Keratinocyte (primary cell): ENCODE results near the gene FUCA2.

Experiments used
- EZH2 ChIP-seq: IDR thresholded peaks from one replicate; pipeline ENCODE4 v1.6.1; 2012; ENCODE audit warnings: inconsistent platforms, mild to moderate bottlenecking, low read length, moderate library complexity
- TF ChIP-seq, protein P1 (sequence below), 3 experiments: IDR thresholded peaks in 1 of 3; conservative IDR thresholded peaks in 1 of 3; optimal IDR thresholded peaks in 1 of 3; 2 replicates in 2 of 3; 3 replicates in 1 of 3; pipeline versions ENCODE3 to v1.5.1; 2011; ENCODE audit warnings: low read length in 3 of 3, mild to moderate bottlenecking in 3 of 3, moderate library complexity in 2 of 3, control low read depth in 1 of 3, inconsistent platforms in 1 of 3; ENCODE audit not compliant: insufficient read depth in 2 of 3; ENCODE audit errors: extremely low read depth in 1 of 3

DNA sequence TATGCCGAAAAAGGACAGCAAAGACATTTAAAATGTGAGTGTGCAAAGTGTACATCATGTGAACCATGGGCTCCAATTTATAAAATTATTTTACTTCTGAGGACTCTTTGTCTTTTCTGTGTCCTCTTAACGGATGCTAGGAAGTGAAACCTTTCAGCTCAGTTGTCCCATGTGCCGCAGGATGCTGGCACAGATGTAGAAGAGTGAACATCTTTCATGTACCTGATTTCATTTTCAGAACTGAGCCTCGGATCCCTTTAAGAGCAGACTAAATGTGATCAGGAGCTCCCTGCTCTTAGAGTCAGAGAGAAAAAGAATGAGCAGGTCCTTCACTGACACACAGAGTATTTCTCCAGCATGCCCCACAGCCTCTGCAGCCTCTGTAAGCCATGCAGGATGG is 27.6 kb upstream of the FUCA2 start:
- TF ChIP-seq, protein P1, sequence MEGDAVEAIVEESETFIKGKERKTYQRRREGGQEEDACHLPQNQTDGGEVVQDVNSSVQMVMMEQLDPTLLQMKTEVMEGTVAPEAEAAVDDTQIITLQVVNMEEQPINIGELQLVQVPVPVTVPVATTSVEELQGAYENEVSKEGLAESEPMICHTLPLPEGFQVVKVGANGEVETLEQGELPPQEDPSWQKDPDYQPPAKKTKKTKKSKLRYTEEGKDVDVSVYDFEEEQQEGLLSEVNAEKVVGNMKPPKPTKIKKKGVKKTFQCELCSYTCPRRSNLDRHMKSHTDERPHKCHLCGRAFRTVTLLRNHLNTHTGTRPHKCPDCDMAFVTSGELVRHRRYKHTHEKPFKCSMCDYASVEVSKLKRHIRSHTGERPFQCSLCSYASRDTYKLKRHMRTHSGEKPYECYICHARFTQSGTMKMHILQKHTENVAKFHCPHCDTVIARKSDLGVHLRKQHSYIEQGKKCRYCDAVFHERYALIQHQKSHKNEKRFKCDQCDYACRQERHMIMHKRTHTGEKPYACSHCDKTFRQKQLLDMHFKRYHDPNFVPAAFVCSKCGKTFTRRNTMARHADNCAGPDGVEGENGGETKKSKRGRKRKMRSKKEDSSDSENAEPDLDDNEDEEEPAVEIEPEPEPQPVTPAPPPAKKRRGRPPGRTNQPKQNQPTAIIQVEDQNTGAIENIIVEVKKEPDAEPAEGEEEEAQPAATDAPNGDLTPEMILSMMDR (optimal IDR thresholded peaks at IDR 0.05 in 1 of 3, IDR thresholded peaks at IDR 0.05 in 1 of 3, conservative IDR thresholded peaks at IDR 0.05 in 1 of 3; ENCODE audit: extremely low read depth in 1 of 3, insufficient read depth in 2 of 3, low read length in 3 of 3): no peak
- TF ChIP-seq EZH2: no peak
